OCI-LY1 (cell line): Measurements from ENCODE around the gene BCORL1.

Experiments
- CTCF ChIP-seq: fragments of 200-600 bp; sonication (generic), shearing (Covaris generic); IDR thresholded peaks from 2 replicates; pipeline ENCODE4 v1.5.1; 2017; ENCODE audit warnings: mild to moderate bottlenecking, antibody characterized with exemption, low read length, moderate library complexity, mixed read lengths
- EZH2 ChIP-seq: fragments of 200-600 bp; sonication (generic), shearing (Covaris generic); IDR thresholded peaks from 2 replicates; pipeline ENCODE4 v1.8.0; 2017; ENCODE audit warnings: borderline replicate concordance, mixed run types, mild to moderate bottlenecking, antibody characterized with exemption, low read length, moderate library complexity, mixed read lengths

GRCh38 chrX:129956765-129957164 lies 25.7 kb upstream of the BCORL1 start:
- TF ChIP-seq CTCF (no peak), EZH2 (no peak)
